Memory B cell (primary cell): ENCODE data around the gene FBXL19.
A peak's percentile ranks its signal among the peaks of the same experiment; 100 is the strongest.
"Not testable (repeated sequence)": the region's sequence is repeated elsewhere in the genome, so short reads cannot be mapped to it uniquely, and the experiment has no call there.

Experiments used
- ATAC-seq: fragments of 150-1000 bp; cut with Tn5 transposase; 2 replicates; pipeline ENCODE4 v1.10.0; 2021; ENCODE audit warnings: low read depth, mild to moderate bottlenecking, moderate library complexity
- DNase-seq, 2 donors: peaks; one replicate each; pipeline ENCODE4 v3.0.0; 2022; ENCODE audit warnings: low spot score in 2 of 2
- H3K27ac Mint-ChIP-seq: one replicate; pipeline ENCODE4 v1.8.0; 2022; ENCODE audit warnings: mild to moderate bottlenecking, moderate library complexity, mixed read lengths
- H3K27me3 Mint-ChIP-seq: one replicate; pipeline ENCODE4 v1.8.0; 2022; ENCODE audit warnings: mixed read lengths
- H3K36me3 Mint-ChIP-seq: one replicate; pipeline ENCODE4 v1.8.0; 2022; ENCODE audit warnings: mild to moderate bottlenecking, mixed read lengths
- H3K4me1 Mint-ChIP-seq: one replicate; pipeline ENCODE4 v1.8.0; 2022; ENCODE audit warnings: mixed read lengths
- H3K4me3 Mint-ChIP-seq: one replicate; pipeline ENCODE4 v1.8.0; 2022; ENCODE audit warnings: mild to moderate bottlenecking, moderate library complexity, mixed read lengths
- H3K9me3 Mint-ChIP-seq: one replicate; pipeline ENCODE4 v1.8.0; 2022; ENCODE audit warnings: mixed read lengths

The FBXL19 gene

DNA sequence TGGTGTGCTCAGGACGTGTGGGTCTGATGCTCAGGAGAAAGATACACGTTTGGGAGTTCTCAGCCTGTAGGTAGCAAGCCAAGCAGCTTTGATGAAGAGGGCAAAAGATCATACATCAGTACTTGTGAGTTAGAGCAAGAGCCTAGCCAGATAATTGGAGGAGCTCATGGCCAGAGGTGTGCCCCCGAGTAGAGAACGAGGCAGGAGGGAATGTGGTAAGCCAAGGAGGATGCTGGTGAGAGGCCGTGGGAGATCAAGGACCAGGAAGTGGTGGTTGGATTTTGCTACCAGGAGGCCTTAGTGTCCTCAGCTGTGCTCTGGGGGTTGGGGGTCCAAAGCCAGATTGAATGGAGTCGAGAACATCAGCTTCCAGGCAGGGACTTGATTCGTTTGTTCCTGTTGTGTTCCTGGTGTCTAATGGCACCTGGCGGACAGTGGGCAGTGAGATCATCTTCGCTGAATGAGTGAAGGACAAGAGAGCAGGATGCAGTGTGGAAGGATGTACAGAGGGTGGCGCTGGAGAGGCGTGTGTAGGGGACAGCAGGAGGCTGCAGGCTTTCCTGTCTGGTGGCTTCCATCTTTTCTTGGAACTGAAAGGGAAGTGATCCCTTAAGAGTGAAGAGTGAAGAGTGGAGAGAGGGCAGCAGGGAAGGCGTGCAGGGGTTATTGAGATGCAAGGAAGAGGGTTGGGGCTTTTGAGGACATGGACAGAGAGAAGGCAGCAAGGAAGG, 11.6 kb downstream of the FBXL19 start:
- H3K4me3 Mint-ChIP-seq = no peak overlapping the region
- no peak for DNase-seq

DNA sequence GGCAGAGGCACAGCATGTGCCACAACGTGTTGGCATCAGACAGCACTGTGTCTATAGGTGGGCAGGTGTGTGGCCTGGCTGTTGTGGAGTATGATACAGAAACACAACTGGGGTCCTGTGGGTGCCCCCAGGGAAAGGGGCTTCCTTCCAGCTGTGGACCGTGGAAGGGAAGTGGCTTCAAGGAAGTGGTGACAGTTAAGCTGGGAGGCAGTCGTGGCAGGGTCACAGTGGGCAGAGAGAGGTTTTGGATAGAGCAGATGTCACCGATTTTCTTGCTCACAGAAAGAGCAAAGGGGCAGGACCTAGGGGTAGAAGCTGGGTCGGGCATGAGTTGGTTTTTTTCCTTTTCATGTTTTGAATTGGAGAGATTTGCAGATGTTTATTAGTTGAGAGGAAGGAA, 14.3 kb downstream of the FBXL19 start:
- H3K4me3 Mint-ChIP-seq = no peak overlapping the region
- no peaks in the 10 kb centered on the region for H3K27me3 Mint-ChIP-seq
- H3K9me3 Mint-ChIP-seq = no peaks in the 10 kb centered on the region
- DNase-seq = no peak
- H3K36me3 Mint-ChIP-seq = no peaks in the 10 kb centered on the region
- H3K27ac Mint-ChIP-seq = no peak overlapping the region
- ATAC-seq = no peak
- peaks cover 24% of the 10 kb centered on the region for H3K4me1 Mint-ChIP-seq

More for the DNA sequence above, 11.6 kb downstream of the FBXL19 start:
- H3K27me3 Mint-ChIP-seq = no peaks in the 10 kb centered on the region
- no peaks in the 10 kb centered on the region for H3K9me3 Mint-ChIP-seq
- peak; percentile 37 for ATAC-seq
- H3K4me1 Mint-ChIP-seq = peaks cover 15% of the 10 kb centered on the region
- H3K36me3 Mint-ChIP-seq = peaks cover 9% of the 10 kb centered on the region
- no peak overlapping the region for H3K27ac Mint-ChIP-seq

- H3K4me3 Mint-ChIP-seq, ATAC-seq, H3K27me3 Mint-ChIP-seq, DNase-seq, H3K9me3 Mint-ChIP-seq, H3K27ac Mint-ChIP-seq, H3K36me3 Mint-ChIP-seq: not testable (repeated sequence)
- peaks cover 23% of the 10 kb centered on the region for H3K4me1 Mint-ChIP-seq
Measured at GRCh38 chr16:30939571-30939970, 16.2 kb downstream of the FBXL19 start.

GRCh38 chr16:30941600-30942425, 18.4 kb downstream of the FBXL19 start:
- Mint-ChIP-seq H3K9me3 (no peaks in the 10 kb centered on the region), H3K4me3 (peak overlapping the region; percentile 68)

DNA sequence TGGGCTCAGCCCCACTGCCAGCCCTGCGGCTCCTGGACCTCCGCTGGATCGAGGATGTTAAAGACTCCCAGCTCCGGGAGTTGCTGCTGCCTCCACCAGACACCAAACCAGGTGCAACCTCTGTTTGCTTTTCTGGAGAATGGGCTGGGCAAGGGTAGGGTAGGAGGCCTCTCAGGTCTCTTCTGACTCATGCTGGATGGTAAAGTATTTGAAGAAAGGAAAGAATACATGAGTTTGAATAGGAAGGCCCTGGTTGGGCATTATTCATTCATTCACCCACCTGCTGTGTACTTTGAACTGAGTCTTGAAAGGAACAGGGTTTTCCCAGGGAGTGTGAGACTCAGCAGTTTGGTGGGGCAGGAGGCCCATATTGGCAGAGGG, 19.0 kb downstream of the FBXL19 start:
- H3K4me1 Mint-ChIP-seq = peaks cover 16% of the 10 kb centered on the region
- no peak overlapping the region for H3K27ac Mint-ChIP-seq
- no peaks in the 10 kb centered on the region for H3K27me3 Mint-ChIP-seq
- H3K36me3 Mint-ChIP-seq = peaks cover 9% of the 10 kb centered on the region
- no peaks in the 10 kb centered on the region for H3K9me3 Mint-ChIP-seq
- no peak for ATAC-seq
- peak overlapping the region; percentile 17 for H3K4me3 Mint-ChIP-seq
- no peak for DNase-seq

More at GRCh38 chr16:30941600-30942425, 18.4 kb downstream of the FBXL19 start:
- peaks cover 9% of the 10 kb centered on the region for H3K36me3 Mint-ChIP-seq
- DNase-seq (peak; percentile 59 to 69), ATAC-seq (peak; percentile 97)
- no peak overlapping the region for H3K27ac Mint-ChIP-seq
- H3K4me1 Mint-ChIP-seq = peaks cover 16% of the 10 kb centered on the region
- H3K27me3 Mint-ChIP-seq = no peaks in the 10 kb centered on the region

GRCh38 chr16:30944352-30944751, 21.0 kb downstream of the FBXL19 start:
- H3K36me3 Mint-ChIP-seq = peaks cover 9% of the 10 kb centered on the region
- H3K4me3 Mint-ChIP-seq = no peak overlapping the region
- no peak overlapping the region for H3K27ac Mint-ChIP-seq
- no peaks in the 10 kb centered on the region for H3K27me3 Mint-ChIP-seq
- DNase-seq = no peak
- peaks cover 13% of the 10 kb centered on the region for H3K4me1 Mint-ChIP-seq
- no peaks in the 10 kb centered on the region for H3K9me3 Mint-ChIP-seq
- ATAC-seq = no peak

DNA sequence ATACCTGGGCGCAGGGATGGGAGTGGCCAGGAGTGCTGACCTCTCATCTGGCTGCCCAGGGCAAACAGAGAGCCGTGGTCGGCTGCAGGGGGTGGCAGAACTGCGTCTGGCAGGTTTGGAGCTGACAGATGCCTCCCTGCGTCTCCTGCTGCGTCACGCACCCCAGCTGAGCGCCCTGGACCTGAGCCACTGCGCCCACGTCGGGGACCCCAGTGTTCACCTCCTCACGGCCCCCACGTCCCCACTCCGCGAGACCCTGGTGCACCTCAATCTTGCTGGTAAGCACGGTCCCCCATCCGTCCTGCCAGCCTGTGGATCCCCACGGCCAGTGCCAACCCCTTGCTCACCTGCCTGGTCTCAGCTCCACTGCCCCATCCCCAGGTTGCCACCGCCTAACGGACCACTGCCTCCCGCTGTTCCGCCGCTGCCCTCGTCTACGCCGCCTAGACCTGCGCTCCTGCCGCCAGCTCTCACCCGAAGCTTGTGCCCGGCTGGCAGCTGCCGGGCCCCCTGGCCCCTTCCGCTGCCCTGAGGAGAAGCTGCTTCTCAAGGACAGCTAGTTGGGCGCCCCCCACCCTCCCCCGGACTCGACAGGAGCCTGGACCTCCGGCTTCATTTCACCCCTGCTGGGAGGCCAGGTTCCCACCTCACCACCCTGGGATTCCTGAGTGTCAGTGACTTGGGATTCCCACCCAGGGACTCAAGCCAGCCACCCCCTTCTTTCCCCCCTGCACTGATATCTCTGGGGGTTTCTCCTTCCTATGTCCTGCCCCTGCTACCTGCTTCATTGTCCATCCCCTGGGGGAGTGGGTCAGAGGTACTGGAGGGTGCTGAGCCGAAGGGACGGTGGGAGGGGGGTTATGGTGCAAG, 23.5 kb downstream of the FBXL19 start:
- no peaks in the 10 kb centered on the region for H3K9me3 Mint-ChIP-seq
- no peaks in the 10 kb centered on the region for H3K27me3 Mint-ChIP-seq
- H3K4me3 Mint-ChIP-seq = peak overlapping the region; percentile 6
- H3K27ac Mint-ChIP-seq = no peak overlapping the region
- ATAC-seq = no peak
- no peak for DNase-seq
- peaks cover 9% of the 10 kb centered on the region for H3K36me3 Mint-ChIP-seq
- peaks cover 17% of the 10 kb centered on the region for H3K4me1 Mint-ChIP-seq

DNA sequence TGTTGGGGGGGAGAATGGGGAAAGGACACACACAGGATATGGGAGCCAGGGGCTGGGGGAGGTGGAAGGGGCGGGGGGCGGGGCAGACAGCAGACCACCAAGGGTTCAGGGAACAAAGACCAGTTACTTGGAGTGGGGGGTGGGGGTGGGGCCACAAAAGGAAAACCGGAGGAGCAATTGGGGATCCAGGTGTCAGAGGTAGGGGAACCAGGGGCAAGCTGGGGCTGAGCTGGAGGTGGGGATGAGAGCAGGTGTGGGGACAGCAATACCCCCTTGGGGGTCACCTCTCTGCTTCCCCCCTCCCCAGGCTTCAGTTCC, 24.1 kb downstream of the FBXL19 start:
- H3K36me3 Mint-ChIP-seq = peaks cover 9% of the 10 kb centered on the region

DNA sequence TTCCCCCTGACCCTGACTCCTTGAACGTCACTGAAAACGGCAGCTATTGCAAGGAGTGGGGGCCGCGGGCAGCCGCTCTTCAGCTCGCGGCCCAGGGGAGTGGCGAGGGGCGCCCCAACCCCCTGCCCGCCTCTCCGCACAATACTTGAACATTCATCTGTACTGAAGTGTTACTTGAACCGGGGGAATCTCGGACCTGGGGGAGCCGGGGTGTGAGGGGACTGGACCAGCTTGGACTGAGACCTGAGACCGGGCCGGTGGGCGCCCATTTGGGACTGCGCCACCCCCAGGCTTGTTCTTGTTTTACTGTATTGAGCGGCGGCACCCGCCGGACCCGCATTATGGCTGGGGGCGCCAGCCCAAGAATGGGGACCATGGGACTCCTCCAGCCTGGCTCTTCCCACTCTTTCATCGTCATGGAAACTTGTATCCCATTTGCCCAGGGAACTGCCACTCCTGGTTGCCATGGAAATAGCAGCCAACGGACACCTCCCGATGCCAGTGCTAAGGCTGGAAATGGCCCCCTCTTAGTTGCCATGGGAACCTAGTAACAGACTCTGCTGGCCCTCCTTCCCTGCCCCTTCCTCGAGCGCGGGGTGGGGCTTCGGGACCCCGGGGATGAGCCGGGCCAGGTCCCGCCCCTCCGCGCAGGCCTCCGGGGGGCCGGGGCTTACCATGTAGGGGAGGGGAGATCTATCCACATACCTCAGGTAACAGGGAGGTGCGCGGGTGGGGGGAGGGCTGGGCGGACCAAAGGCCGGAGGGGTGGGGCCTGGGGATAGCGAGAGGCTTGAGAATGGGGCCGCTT, 24.7 kb downstream of the FBXL19 start:
- Mint-ChIP-seq H3K4me1 (peaks cover 15% of the 10 kb centered on the region), H3K36me3 (peaks cover 9% of the 10 kb centered on the region), H3K9me3 (no peaks in the 10 kb centered on the region), H3K27ac (no peak overlapping the region), H3K27me3 (no peaks in the 10 kb centered on the region), H3K4me3 (no peak overlapping the region)
- peak; percentile 18 for ATAC-seq
- DNase-seq = no peak

More for the DNA sequence above, 24.1 kb downstream of the FBXL19 start:
- H3K27ac Mint-ChIP-seq = no peak overlapping the region
- H3K4me3 Mint-ChIP-seq = no peak overlapping the region
- H3K9me3 Mint-ChIP-seq = no peaks in the 10 kb centered on the region
- ATAC-seq = no peak
- peaks cover 15% of the 10 kb centered on the region for H3K4me1 Mint-ChIP-seq
- DNase-seq = no peak
- no peaks in the 10 kb centered on the region for H3K27me3 Mint-ChIP-seq

GRCh38 chr16:30948667-30949649, 25.6 kb downstream of the FBXL19 start, which contains the start of gene ORAI3:
TSS of gene ORAI3 (plus strand) at chr16:30949068. CDS start at chr16:30949290, 222 bp downstream.
- H3K27ac Mint-ChIP-seq = peak within 1 kb of the TSS; percentile 87
- H3K9me3 Mint-ChIP-seq = no peaks in the 10 kb centered on the region
- peak within 1 kb of the TSS; percentile 92 for H3K4me3 Mint-ChIP-seq
- peak; percentile 47 to 64 for DNase-seq
- H3K27me3 Mint-ChIP-seq = no peaks in the 10 kb centered on the region
- peaks cover 6% of the 10 kb centered on the region for H3K36me3 Mint-ChIP-seq
- peak; percentile 83 for ATAC-seq
- H3K4me1 Mint-ChIP-seq = peaks cover 15% of the 10 kb centered on the region

DNA sequence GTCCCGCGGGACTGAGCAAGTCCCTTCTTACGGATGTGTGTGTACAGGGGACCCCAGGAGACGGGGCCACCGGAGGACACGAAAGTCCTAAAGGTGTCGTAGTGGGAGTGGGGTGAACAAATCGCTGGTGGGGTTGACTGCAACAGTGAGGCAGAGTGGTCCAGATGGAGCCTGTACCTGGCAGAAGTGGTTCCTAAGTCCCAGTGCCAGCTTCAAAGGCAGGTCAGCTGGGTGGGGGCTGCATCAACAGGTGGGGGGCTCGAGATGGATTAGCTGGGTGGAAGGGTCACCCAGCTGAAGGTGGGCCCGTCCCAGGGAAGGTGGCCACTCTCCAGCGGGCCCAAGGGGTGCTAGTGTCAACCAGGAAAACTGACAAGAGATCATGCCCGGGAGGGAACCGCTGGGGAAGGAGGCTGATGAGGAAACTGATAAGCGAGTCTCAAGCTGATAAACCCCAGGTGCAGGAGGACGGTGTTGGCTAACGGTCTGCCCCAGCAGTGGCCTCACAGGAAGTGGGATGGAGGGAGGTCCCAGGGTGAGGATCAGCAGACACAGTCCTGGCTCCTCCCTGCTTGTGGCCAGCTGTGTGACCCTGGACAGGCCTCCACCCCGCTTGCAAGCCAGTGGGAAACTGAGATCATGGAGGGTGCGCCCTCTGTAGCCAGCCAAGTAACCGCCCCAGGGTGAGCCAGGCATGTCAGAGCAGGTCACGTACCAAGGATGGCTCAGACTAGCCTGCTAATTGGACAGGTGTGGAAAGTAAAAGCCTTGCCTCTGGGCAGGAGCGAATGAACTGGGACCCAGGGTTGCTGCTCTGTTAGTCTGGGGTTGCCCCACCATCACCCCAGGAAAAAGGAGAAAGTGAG, 26.5 kb downstream of the FBXL19 start:
- Mint-ChIP-seq H3K36me3 (no peaks in the 10 kb centered on the region), H3K4me3 (peak overlapping the region; percentile 92), H3K9me3 (no peaks in the 10 kb centered on the region), H3K4me1 (peaks cover 15% of the 10 kb centered on the region), H3K27ac (peak overlapping the region; percentile 87), H3K27me3 (no peaks in the 10 kb centered on the region)
- DNase-seq (no peak), ATAC-seq (peak; percentile 41)
